Parathyroid adenoma (tissue), 2 donors: ENCODE data around the gene DMXL2.
"Not testable (repeated sequence)": the region's sequence is repeated elsewhere in the genome, so short reads cannot be mapped to it uniquely, and the experiment has no call there.

ENCODE experiments used
- H2AFZ ChIP-seq: fragments of 300-600 bp; sonication (generic); one replicate; pipeline ENCODE4 v1.7.0; 2017; ENCODE audit warnings: antibody characterized with exemption, mild to moderate bottlenecking
- H3K27ac ChIP-seq: fragments of 300-600 bp; sonication (generic); one replicate; pipeline ENCODE4 v1.7.0; 2017
- H3K27me3 ChIP-seq: fragments of 300-600 bp; sonication (generic); one replicate; pipeline ENCODE4 v1.7.0; 2017; ENCODE audit warnings: low read length; ENCODE audit not compliant: control insufficient read depth, insufficient read depth
- H3K36me3 ChIP-seq: fragments of 300-600 bp; sonication (generic); one replicate; pipeline ENCODE4 v1.7.0; 2017; ENCODE audit warnings: low read length; ENCODE audit not compliant: control insufficient read depth, insufficient read depth
- H3K4me1 ChIP-seq: fragments of 300-600 bp; sonication (generic); one replicate; pipeline ENCODE4 v1.7.0; 2017; ENCODE audit warnings: control low read depth
- H3K4me2 ChIP-seq: fragments of 300-600 bp; sonication (generic); one replicate; pipeline ENCODE4 v1.7.0; 2017; ENCODE audit warnings: low read length
- H3K4me3 ChIP-seq: fragments of 300-600 bp; sonication (generic); one replicate; pipeline ENCODE4 v1.7.0; 2017; ENCODE audit warnings: low read depth, low read length
- H3K79me2 ChIP-seq: fragments of 300-600 bp; sonication (generic); one replicate; pipeline ENCODE4 v1.7.0; 2017; ENCODE audit warnings: control low read depth
- H3K9ac ChIP-seq: fragments of 300-600 bp; sonication (generic); one replicate; pipeline ENCODE4 v1.7.0; 2017; ENCODE audit warnings: mild to moderate bottlenecking
- H3K9me3 ChIP-seq: fragments of 300-600 bp; sonication (generic); one replicate; pipeline ENCODE4 v1.7.0; 2017; ENCODE audit warnings: low read length; ENCODE audit not compliant: control insufficient read depth
- CTCF ChIP-seq: fragments of 300-600 bp; sonication (generic); IDR thresholded peaks from one replicate; pipeline ENCODE4 v1.7.0; 2017; ENCODE audit warnings: antibody characterized with exemption, mild to moderate bottlenecking
- donor health status: primary hyperparathyroidism.

Gene DMXL2

GRCh38 chr15:51575775-51576174 lies 46.8 kb downstream of the DMXL2 start:
- Histone ChIP-seq H3K36me3 (no peaks in the 10 kb centered on the region), H3K4me3 (no peak overlapping the region), H3K27ac (no peak overlapping the region), H3K9ac (no peak overlapping the region), H3K79me2 (no peaks in the 10 kb centered on the region), H3K4me2 (no peak overlapping the region), H3K27me3 (no peaks in the 10 kb centered on the region), H3K4me1 (peaks cover 2% of the 10 kb centered on the region), H2AFZ (no peak overlapping the region), H3K9me3 (no peaks in the 10 kb centered on the region)
- no peak for TF ChIP-seq CTCF

DNA sequence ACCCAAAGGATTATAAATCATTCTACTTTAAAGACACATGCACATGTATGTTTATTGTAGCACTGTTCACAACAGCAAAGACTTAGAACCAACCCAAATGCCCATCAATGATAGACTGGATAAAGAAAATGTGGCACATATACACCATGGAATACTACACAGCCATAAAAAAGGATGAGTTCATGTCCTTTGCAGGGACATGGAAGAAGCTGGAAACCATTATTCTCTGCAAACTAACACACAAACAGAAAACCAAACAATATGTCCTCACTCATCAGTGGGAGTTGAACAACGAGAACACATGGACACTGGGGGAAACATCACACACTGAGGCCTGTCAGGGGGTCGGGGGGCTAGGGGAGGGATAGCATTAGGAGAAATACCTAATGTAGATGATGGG lies 49.2 kb downstream of the DMXL2 start:
- not testable (repeated sequence) for H3K27ac ChIP-seq, H3K4me2 ChIP-seq, H3K36me3 ChIP-seq, H3K9ac ChIP-seq, H3K4me1 ChIP-seq, H3K79me2 ChIP-seq, H3K4me3 ChIP-seq, H3K27me3 ChIP-seq, H3K9me3 ChIP-seq, H2AFZ ChIP-seq

DNA sequence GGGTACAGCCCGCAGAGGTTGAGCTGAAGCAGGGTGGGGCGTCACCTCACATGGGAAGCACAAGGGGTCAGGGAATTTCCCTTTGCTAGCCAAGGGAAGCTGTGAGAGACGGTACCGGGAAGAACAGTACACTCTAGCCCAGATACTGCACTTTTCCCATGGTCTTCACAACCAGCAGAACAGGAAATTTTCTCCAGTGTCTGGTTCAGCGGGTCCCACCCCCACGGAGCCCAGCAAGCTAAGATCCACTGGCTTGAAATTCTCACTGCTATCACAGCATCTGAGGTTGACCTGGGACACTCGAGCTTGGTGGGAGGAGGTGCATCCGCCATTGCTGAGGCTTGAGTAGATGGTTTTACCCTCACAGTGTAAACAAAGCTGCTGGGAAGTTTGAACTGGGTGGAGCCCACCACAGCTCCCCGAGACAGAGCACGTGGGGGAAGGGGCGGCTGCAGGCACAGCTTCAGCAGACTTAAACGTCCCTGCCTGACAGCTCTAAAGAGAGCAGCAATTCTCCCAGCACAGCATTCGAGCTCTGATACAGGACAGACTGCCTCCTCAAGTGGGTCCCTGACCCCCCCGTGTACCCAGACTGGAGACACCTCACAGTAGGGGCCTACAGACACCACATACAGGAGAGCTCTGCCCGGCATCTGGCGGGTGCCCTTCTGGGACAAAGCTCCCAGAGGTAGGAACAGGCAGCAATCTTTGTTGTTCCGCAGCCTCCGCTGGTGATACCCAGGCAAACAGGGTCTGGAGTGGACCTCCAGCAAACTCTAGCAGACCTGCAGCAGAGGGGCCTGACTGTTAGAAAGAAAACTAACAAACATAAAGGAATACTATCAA lies 53.4 kb downstream of the DMXL2 start:
- not testable (repeated sequence) for H3K27ac ChIP-seq, H3K4me1 ChIP-seq, H3K79me2 ChIP-seq, H3K36me3 ChIP-seq, H2AFZ ChIP-seq, H3K4me2 ChIP-seq, H3K9ac ChIP-seq, H3K9me3 ChIP-seq, H3K4me3 ChIP-seq, H3K27me3 ChIP-seq

- Histone ChIP-seq H3K79me2 (no peaks in the 10 kb centered on the region), H2AFZ (no peak overlapping the region), H3K4me3 (no peak overlapping the region), H3K9ac (no peak overlapping the region), H3K4me1 (no peaks in the 10 kb centered on the region), H3K9me3 (no peaks in the 10 kb centered on the region), H3K36me3 (no peaks in the 10 kb centered on the region), H3K27ac (no peak overlapping the region), H3K27me3 (no peaks in the 10 kb centered on the region), H3K4me2 (no peak overlapping the region)
- no peak for TF ChIP-seq CTCF
Measured at GRCh38 chr15:51561271-51561670, 61.3 kb downstream of the DMXL2 start.

GRCh38 chr15:51558876-51559275 lies 63.7 kb downstream of the DMXL2 start:
- Histone ChIP-seq H3K4me3 (no peak overlapping the region), H3K9me3 (no peaks in the 10 kb centered on the region), H3K79me2 (no peaks in the 10 kb centered on the region), H3K36me3 (no peaks in the 10 kb centered on the region), H3K9ac (no peak overlapping the region), H3K27ac (no peak overlapping the region), H3K27me3 (no peaks in the 10 kb centered on the region), H3K4me2 (no peak overlapping the region), H2AFZ (no peak overlapping the region), H3K4me1 (no peaks in the 10 kb centered on the region)
- no peak for TF ChIP-seq CTCF

- H3K4me1 ChIP-seq, result no peaks in the 10 kb centered on the region
- H3K4me2 ChIP-seq, result no peak overlapping the region
- H3K27me3 ChIP-seq, result no peaks in the 10 kb centered on the region
- no peak overlapping the region for H3K9ac ChIP-seq
- H3K79me2 ChIP-seq, result no peaks in the 10 kb centered on the region
- TF ChIP-seq CTCF, result no peak
- no peaks in the 10 kb centered on the region for H3K36me3 ChIP-seq
- no peak overlapping the region for H3K27ac ChIP-seq
- H3K4me3 ChIP-seq, result no peak overlapping the region
- H2AFZ ChIP-seq, result no peak overlapping the region
- H3K9me3 ChIP-seq, result no peaks in the 10 kb centered on the region
Measured at GRCh38 chr15:51558411-51558810, 64.2 kb downstream of the DMXL2 start.
